HepG2 (cell line): Measurements from ENCODE around the gene PARP8. TPM values are rescaled to one million over a fixed set of nuclear protein-coding genes. Genes with fewer than 3 reads are reported as not detected.

Experiments
- ATAC-seq: fragments of 200-7000 bp; cut with Tn5 transposase; 3 replicates; pipeline ENCODE4 v1.9.1; 2020; ENCODE audit warnings: mild to moderate bottlenecking, moderate library complexity
- BruUV-seq: library from RNA; stranded (reverse); fragments of 400-500 nt; replicated peaks from 2 replicates; lab custom pipeline; 2021; lab: Mats Ljungman, UMichigan
- CTCF ChIA-PET: fragments of 300-600 bp; formaldehyde crosslinking; extraction: SDS; loops from one replicate; lab custom pipeline; 2021; ENCODE audit warnings: low total read pairs, inconsistent platforms, low intra/inter-chr PET ratio; lab: Yijun Ruan, JAX
- POLR2A ChIA-PET: fragments of 350-600 bp; sonication (Branson Sonifier 250); formaldehyde crosslinking; loops from one replicate; lab custom pipeline; 2020; ENCODE audit warnings: antibody characterized with exemption, inconsistent platforms; lab: Yijun Ruan, JAX
- DNase-seq: peaks from one replicate; pipeline ENCODE4 v3.0.0-alpha.2; 2015; ENCODE audit warnings: low spot score
- FAIRE-seq: peaks from 3 replicates; lab custom pipeline; 2011; peaks lifted over from hg19 to GRCh38; lab: Jason Lieb, UNC
- H2AFZ ChIP-seq: one replicate; pipeline ENCODE4 v1.6.1; 2011; ENCODE audit warnings: low read length, inconsistent platforms
- H3K27ac ChIP-seq: fragments of 300-600 bp; 3 replicates; pipeline ENCODE4 v1.8.0; 2011; ENCODE audit warnings: mixed run types, mild to moderate bottlenecking, mixed read lengths, low read length, inconsistent platforms; ENCODE audit not compliant: insufficient read depth; ENCODE audit errors: extremely low read length
- H3K27me3 ChIP-seq, 2 experiments: fragments of 200-600 bp in 1 of 2; 2 replicates in 1 of 2; 3 replicates in 1 of 2; pipeline versions ENCODE4 v1.6.0 to v1.8.0; 2011; ENCODE audit warnings: low read length in 2 of 2, mild to moderate bottlenecking in 2 of 2, moderate library complexity in 2 of 2, inconsistent platforms in 1 of 2; ENCODE audit not compliant: insufficient read depth in 2 of 2, control insufficient read depth in 1 of 2
- H3K36me3 ChIP-seq, 2 experiments: fragments of 200-600 bp in 1 of 2; replicated peaks in 1 of 2; 2 replicates in 1 of 2; 3 replicates in 1 of 2; pipeline versions ENCODE4 v1.5.1 to v1.8.0; 2011; ENCODE audit warnings: low read length in 2 of 2, inconsistent platforms in 1 of 2; ENCODE audit not compliant: insufficient read depth in 2 of 2, control insufficient read depth in 1 of 2
- H3K4me1 ChIP-seq: 2 replicates; pipeline ENCODE4 v1.5.1; 2012; ENCODE audit warnings: low read length, inconsistent platforms; ENCODE audit not compliant: insufficient read depth
- H3K4me2 ChIP-seq: 2 replicates; pipeline ENCODE4 v1.6.0; 2011; ENCODE audit warnings: low read depth, low read length, inconsistent platforms
- H3K4me3 ChIP-seq, 3 experiments: fragments of 200-600 bp in 1 of 3; sonication (generic), shearing (Covaris generic) in 1 of 3; replicated peaks in 1 of 3; 2 replicates each; pipeline ENCODE4 v1.5.1; 2011 to 2016; ENCODE audit warnings: low read length in 3 of 3, inconsistent platforms in 2 of 3, low read depth in 2 of 3, mild to moderate bottlenecking in 2 of 3, control low read depth in 1 of 3, mixed read lengths in 1 of 3; ENCODE audit not compliant: insufficient read depth in 1 of 3
- H3K79me2 ChIP-seq: one replicate; pipeline ENCODE4 v1.6.1; 2011; ENCODE audit warnings: low read length, inconsistent platforms; ENCODE audit not compliant: insufficient read depth
- H3K9ac ChIP-seq: 2 replicates; pipeline ENCODE4 v1.6.0; 2011; ENCODE audit warnings: mild to moderate bottlenecking, low read depth, low read length, inconsistent platforms; ENCODE audit not compliant: insufficient read depth
- H3K9me3 ChIP-seq: 2 replicates; pipeline ENCODE4 v1.5.1; 2012; ENCODE audit warnings: mild to moderate bottlenecking, low read length
- H4K20me1 ChIP-seq: 2 replicates; pipeline ENCODE4 v1.6.0; 2011; ENCODE audit warnings: inconsistent platforms, mild to moderate bottlenecking, low read length, moderate library complexity; ENCODE audit not compliant: insufficient read depth
- EED ChIP-seq: sonication (generic); formaldehyde crosslinking; IDR thresholded peaks from 2 replicates; pipeline ENCODE4 v1.5.0; 2020; ENCODE audit warnings: mild to moderate bottlenecking, missing genetic modification reagents
- FLYWCH1 ChIP-seq: sonication (generic); formaldehyde crosslinking; IDR thresholded peaks from 2 replicates; pipeline ENCODE4 v1.8.1; 2023; ENCODE audit warnings: mild to moderate bottlenecking, missing genetic modification reagents
- HES4 ChIP-seq: sonication (generic); formaldehyde crosslinking; IDR thresholded peaks from 2 replicates; pipeline ENCODE4 v1.9.0; 2021; ENCODE audit warnings: mild to moderate bottlenecking, missing genetic modification reagents, borderline replicate concordance
- MBD4 ChIP-seq: IDR thresholded peaks from 2 replicates; pipeline ENCODE4 v1.6.1; 2012; ENCODE audit warnings: low read length, inconsistent platforms, borderline replicate concordance
- TBL1XR1 ChIP-seq: fragments of 150-350 bp; IDR thresholded peaks from 2 replicates; pipeline ENCODE4 v1.6.1; 2014; ENCODE audit warnings: borderline replicate concordance, low read length; ENCODE audit not compliant: partially characterized antibody
- ZMYM2 ChIP-seq: sonication (generic); formaldehyde crosslinking; IDR thresholded peaks from 2 replicates; pipeline ENCODE4 v1.8.0; 2022; ENCODE audit warnings: mild to moderate bottlenecking, missing genetic modification reagents
- ZNF460 ChIP-seq: sonication (generic); formaldehyde crosslinking; IDR thresholded peaks from 2 replicates; pipeline ENCODE4 v1.5.1; 2020; ENCODE audit warnings: missing genetic modification reagents, mild to moderate bottlenecking, borderline replicate concordance
- WGBS: methylation state at CpG from one replicate; pipeline ENCODE4 v1.1.6; 2017; ENCODE audit warnings: low lambda C conversion rate; 5-methylcytosine and 5-hydroxymethylcytosine counted together
- in situ Hi-C: cut with HindIII; loops from 2 replicates; pipeline ENCODE4 v1.10.0; 2017; ENCODE audit warnings: low pct_unique_long_range_greater_than_20kb; ENCODE audit not compliant: extremely low pct_ligation_motif_present
- intact Hi-C: fragments of 100-400 bp; cut with micrococcal nuclease; formaldehyde crosslinking; loops from one replicate; pipeline ENCODE4 v1.10.0; 2022; ENCODE audit not compliant: unreplicated experiment
- polyA plus RNA-seq, 8 experiments: library from polyadenylated mRNA; depleted of rRNA in 3 of 8; stranded (reverse) in 7 of 8; unstranded in 1 of 8; fragments of >200 nt; fragmentation: Illumina TruSeq in 4 of 8; extraction: Trizol in 4 of 8; gene quantifications; 2 replicates each; pipeline versions ENCODE4 v1.2.1 to v1.2.3, GENCODE V29; 2011 to 2016; ENCODE audit warnings: low read depth in 4 of 8, missing spikeins in 1 of 8, mixed read lengths in 1 of 8; ENCODE audit not compliant: insufficient read depth in 1 of 8
- total RNA-seq, 5 experiments: library from RNA; depleted of rRNA; stranded (reverse); fragments of >200 nt; fragmentation: Illumina TruSeq; extraction: Trizol; gene quantifications; 2 replicates each; pipeline ENCODE4 v1.2.3, GENCODE V29; 2016; ENCODE audit warnings: low read depth in 1 of 5
- TF ChIP-seq, protein P1 (sequence below): sonication (generic); formaldehyde crosslinking; IDR thresholded peaks from 2 replicates; pipeline ENCODE4 v1.5.1; 2020; ENCODE audit warnings: mild to moderate bottlenecking, missing genetic modification reagents, borderline replicate concordance
- TF ChIP-seq, protein P2 (sequence below): sonication (generic); formaldehyde crosslinking; IDR thresholded peaks from 2 replicates; pipeline ENCODE4 v1.8.1; 2023; ENCODE audit warnings: mild to moderate bottlenecking, missing genetic modification reagents
- TF ChIP-seq, protein P3 (sequence below): sonication (generic); formaldehyde crosslinking; IDR thresholded peaks from 2 replicates; pipeline ENCODE4 v1.4.0; 2020; ENCODE audit warnings: mild to moderate bottlenecking, missing genetic modification reagents, borderline replicate concordance

Gene PARP8
- total and polyA plus RNA-seq, 2 of the 13 experiments (the other 11 are each of a cell fraction or from before 2014, with no cell fraction given): 0.11 to 0.29 TPM

DNA sequence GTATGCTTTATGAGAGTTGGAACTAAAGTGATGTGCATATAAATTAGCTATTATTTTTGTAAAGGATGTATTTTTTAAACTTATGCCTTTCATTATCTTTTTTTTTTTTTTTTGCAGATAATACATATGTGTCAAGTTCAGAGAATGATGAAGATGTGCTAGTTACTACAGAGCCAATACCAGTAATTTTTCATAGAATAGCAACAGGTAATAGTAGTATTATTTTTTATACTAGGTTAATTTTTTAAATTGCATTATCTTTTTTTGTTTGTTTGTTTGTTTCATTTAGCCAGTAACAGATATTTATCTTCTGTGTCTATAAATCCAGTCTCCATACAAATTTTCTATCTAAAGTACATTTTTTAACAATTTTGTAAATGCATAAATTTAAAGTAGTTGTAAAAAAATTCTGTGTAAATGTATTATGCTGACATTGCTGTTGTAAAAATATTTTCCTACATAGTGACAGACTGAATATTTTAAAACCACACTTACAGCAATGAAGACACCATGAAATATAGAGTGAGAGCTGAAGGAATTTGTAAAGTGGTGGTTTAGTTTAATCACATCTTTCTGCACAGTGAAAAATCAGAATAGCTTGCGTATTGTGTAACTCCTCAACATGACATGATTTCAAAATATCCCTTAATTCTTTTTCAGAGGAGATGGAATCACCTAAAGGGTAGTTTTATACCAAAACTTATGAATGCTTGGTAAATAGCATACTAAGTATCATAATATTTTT lies 93.3 kb downstream of the PARP8 start:
- Histone ChIP-seq H3K27ac (no peak overlapping the region), H3K27me3 (no peaks in the 10 kb centered on the region), H4K20me1 (no peaks in the 10 kb centered on the region), H3K36me3 (no peaks in the 10 kb centered on the region), H3K4me3 (no peak overlapping the region), H3K9me3 (no peaks in the 10 kb centered on the region), H3K4me1 (no peaks in the 10 kb centered on the region), H3K9ac (no peak overlapping the region), H3K4me2 (no peak overlapping the region), H3K79me2 (no peaks in the 10 kb centered on the region), H2AFZ (no peak overlapping the region)
- ChIA-PET POLR2A (no interaction called here), CTCF (no interaction called here)
- ATAC-seq (no peak), FAIRE-seq (no peak), DNase-seq (no peak)
- intact Hi-C loops: no loop called here
- WGBS: 69% methylated on average over 1 of the region's 1 CpG
- in situ Hi-C loops: no loop called here
- no TSS peak for BruUV-seq
- TF ChIP-seq ZMYM2 (CRISPR knock-in tag): no peak
- TF ChIP-seq, protein P1, sequence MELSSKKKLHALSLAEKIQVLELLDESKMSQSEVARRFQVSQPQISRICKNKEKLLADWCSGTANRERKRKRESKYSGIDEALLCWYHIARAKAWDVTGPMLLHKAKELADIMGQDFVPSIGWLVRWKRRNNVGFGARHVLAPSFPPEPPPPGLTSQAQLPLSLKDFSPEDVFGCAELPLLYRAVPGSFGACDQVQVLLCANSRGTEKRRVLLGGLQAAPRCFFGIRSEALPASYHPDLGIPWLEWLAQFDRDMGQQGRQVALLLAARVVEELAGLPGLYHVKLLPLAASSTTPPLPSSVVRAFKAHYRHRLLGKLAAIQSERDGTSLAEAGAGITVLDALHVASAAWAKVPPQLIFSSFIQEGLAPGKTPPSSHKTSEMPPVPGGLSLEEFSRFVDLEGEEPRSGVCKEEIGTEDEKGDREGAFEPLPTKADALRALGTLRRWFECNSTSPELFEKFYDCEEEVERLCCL (CRISPR knock-in tag): no peak
- TF ChIP-seq FLYWCH1 (CRISPR knock-in tag): no peak
- TF ChIP-seq HES4: no peak
- no peak for TF ChIP-seq MBD4
- TF ChIP-seq ZNF460 (CRISPR knock-in tag): no peak
- no peak for TF ChIP-seq EED (CRISPR knock-in tag)
- TF ChIP-seq, protein P2, sequence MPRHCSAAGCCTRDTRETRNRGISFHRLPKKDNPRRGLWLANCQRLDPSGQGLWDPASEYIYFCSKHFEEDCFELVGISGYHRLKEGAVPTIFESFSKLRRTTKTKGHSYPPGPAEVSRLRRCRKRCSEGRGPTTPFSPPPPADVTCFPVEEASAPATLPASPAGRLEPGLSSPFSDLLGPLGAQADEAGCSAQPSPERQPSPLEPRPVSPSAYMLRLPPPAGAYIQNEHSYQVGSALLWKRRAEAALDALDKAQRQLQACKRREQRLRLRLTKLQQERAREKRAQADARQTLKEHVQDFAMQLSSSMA (CRISPR knock-in tag): no peak
- no peak for TF ChIP-seq TBL1XR1
- TF ChIP-seq, protein P3, sequence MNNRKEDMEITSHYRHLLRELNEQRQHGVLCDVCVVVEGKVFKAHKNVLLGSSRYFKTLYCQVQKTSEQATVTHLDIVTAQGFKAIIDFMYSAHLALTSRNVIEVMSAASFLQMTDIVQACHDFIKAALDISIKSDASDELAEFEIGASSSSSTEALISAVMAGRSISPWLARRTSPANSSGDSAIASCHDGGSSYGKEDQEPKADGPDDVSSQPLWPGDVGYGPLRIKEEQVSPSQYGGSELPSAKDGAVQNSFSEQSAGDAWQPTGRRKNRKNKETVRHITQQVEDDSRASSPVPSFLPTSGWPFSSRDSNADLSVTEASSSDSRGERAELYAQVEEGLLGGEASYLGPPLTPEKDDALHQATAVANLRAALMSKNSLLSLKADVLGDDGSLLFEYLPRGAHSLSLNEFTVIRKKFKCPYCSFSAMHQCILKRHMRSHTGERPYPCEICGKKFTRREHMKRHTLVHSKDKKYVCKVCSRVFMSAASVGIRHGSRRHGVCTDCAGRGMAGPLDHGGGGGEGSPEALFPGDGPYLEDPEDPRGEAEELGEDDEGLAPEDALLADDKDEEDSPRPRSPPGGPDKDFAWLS: no peak
